ENCODE data around the gene TUBB6.

TUBB6 gene

GRCh38 chr18:12307701-12308385 lies at the start of gene TUBB6:
TSS of gene TUBB6 (plus strand) at chr18:12308241. CDS start at chr18:12308293, 52 bp downstream.
- no peak for TF ChIP-seq ELF4 (IDR thresholded peaks at IDR 0.05)
- POLR2A ChIA-PET = interaction anchor here (0.9 to 2.5 kb wide), 2 partner anchors 12 to 76 kb away, joined by 3 to 9 read pairs; no protein-coding TSS in a partner anchor
- peak; percentile 72 for DNase-seq (ENCODE audit: extremely low spot score)
- CTCF ChIA-PET = no interaction called here

- ChIA-PET CTCF (no interaction called here), POLR2A (no interaction called here)
- DNase-seq (ENCODE audit: extremely low spot score) = no peak
- TF ChIP-seq BHLHE40 (IDR thresholded peaks at IDR 0.05; ENCODE audit: borderline replicate concordance) (no peak), L3MBTL2 (conservative IDR thresholded peaks at IDR 0.05) (no peak), SUZ12 (IDR thresholded peaks at IDR 0.05) (no peak), FOXA1 (IDR thresholded peaks at IDR 0.05) (no peak), NFRKB (IDR thresholded peaks at IDR 0.05) (no peak), FOXM1 (IDR thresholded peaks at IDR 0.05; ENCODE audit: borderline replicate concordance) (no peak), ZNF384 (IDR thresholded peaks at IDR 0.05) (no peak), FOXK2 (IDR thresholded peaks at IDR 0.05) (no peak), CTBP1 (IDR thresholded peaks at IDR 0.05; ENCODE audit: borderline replicate concordance) (no peak), ELF4 (IDR thresholded peaks at IDR 0.05) (no peak), ARNT (IDR thresholded peaks at IDR 0.05) (no peak), HDGF (IDR thresholded peaks at IDR 0.05; ENCODE audit: borderline replicate concordance) (no peak), LEF1 (IDR thresholded peaks at IDR 0.05; ENCODE audit: borderline replicate concordance) (no peak), TARDBP (IDR thresholded peaks at IDR 0.05) (no peak), SP1 (IDR thresholded peaks at IDR 0.05) (no peak)
- TF ChIP-seq, protein P1, sequence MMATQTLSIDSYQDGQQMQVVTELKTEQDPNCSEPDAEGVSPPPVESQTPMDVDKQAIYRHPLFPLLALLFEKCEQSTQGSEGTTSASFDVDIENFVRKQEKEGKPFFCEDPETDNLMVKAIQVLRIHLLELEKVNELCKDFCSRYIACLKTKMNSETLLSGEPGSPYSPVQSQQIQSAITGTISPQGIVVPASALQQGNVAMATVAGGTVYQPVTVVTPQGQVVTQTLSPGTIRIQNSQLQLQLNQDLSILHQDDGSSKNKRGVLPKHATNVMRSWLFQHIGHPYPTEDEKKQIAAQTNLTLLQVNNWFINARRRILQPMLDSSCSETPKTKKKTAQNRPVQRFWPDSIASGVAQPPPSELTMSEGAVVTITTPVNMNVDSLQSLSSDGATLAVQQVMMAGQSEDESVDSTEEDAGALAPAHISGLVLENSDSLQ (IDR thresholded peaks at IDR 0.05) = no peak
Measured at GRCh38 chr18:12258719-12259705, 49.0 kb upstream of the TUBB6 start.

DNA sequence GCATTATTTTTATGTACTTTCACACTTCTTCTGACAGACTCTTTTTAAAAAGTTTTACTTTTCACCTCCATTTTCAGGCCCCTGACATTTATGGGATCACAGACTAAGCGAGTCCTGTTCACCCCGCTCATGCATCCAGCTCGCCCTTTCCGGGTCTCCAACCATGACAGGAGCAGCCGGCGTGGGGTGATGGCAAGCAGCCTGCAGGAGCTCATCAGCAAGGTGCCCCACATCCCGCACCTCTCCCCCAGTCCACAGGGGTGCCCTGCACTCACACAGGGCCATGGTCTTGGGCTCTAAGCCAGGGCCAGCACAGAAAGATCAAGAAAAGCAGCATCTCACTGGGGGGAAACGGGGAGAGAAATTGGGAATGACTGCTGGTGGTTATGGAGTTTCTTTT lies 45.3 kb upstream of the TUBB6 start:
- ChIA-PET CTCF (no interaction called here), POLR2A (no interaction called here)
- no peak for TF ChIP-seq ZNF384 (IDR thresholded peaks at IDR 0.05)
- TF ChIP-seq FOXM1 (IDR thresholded peaks at IDR 0.05; ENCODE audit: borderline replicate concordance) = no peak
- TF ChIP-seq FOXK2 (IDR thresholded peaks at IDR 0.05) = no peak
- no peak for TF ChIP-seq L3MBTL2 (conservative IDR thresholded peaks at IDR 0.05)
- DNase-seq (ENCODE audit: extremely low spot score) = no peak

GRCh38 chr18:12264864-12265263 lies 43.2 kb upstream of the TUBB6 start:
- TF ChIP-seq FOXM1 (IDR thresholded peaks at IDR 0.05; ENCODE audit: borderline replicate concordance) = no peak
- TF ChIP-seq NFRKB (IDR thresholded peaks at IDR 0.05) = no peak
- no peak for TF ChIP-seq CTBP1 (IDR thresholded peaks at IDR 0.05; ENCODE audit: borderline replicate concordance)
- TF ChIP-seq ZNF384 (IDR thresholded peaks at IDR 0.05) = no peak

DNA sequence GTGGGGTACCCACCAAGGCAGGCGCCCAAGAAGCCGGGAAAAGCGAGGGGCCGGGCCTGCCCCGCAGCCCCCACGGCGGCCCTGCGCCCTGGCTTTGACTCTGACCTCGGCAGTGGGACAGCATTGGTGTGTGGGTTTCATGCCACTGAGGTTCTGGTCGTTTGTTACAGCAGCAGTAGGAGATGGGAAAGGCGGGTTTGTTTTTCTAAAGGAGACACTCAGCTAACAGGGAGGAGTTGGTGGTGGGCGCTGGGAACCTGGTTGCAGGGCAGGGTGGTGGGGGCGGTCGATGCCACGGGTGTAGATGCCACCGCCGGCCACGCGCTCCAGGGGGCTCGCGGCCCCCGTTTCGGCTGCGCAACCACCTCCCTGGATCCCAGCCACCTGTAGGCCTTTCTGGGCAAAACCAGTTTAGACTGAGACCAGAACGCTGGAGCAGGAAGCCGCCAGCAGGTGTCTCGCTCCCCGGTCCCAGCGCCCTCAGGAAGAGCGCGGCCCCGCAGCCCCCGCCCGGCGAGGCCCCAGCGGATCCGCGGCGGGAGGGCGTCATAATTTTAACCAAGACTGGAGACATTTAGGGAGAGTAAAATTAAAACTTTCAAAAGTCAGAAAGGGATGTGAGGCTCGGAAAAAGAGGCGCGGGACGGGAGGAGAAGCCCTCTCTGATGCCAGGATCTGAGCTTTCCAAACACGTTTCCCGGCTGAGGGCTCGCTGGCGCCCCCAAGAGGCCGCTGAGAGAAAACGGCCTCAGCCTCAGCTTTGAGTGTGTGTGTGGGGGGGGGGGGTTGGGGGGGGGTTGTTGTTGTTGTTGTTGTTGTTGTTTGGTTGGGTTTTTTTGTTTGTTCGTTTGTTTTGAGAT lies 36.4 kb upstream of the TUBB6 start:
- DNase-seq (ENCODE audit: extremely low spot score) = peak; percentile 74
- no peak for TF ChIP-seq FOXM1 (IDR thresholded peaks at IDR 0.05; ENCODE audit: borderline replicate concordance)
- TF ChIP-seq ZNF384 (IDR thresholded peaks at IDR 0.05) = no peak
- TF ChIP-seq LEF1 (IDR thresholded peaks at IDR 0.05; ENCODE audit: borderline replicate concordance) = no peak
- no peak for TF ChIP-seq SP1 (IDR thresholded peaks at IDR 0.05)
- no peak for TF ChIP-seq NFRKB (IDR thresholded peaks at IDR 0.05)
- TF ChIP-seq, protein P1 (IDR thresholded peaks at IDR 0.05) = no peak
- peak; percentile 32; the same call in 1 of the 2 replicates for TF ChIP-seq L3MBTL2 (conservative IDR thresholded peaks at IDR 0.05)
- TF ChIP-seq ARNT (IDR thresholded peaks at IDR 0.05) = no peak
- 0 out of 2 replicates have a peak, but pooled peaks have one; percentile 35 for TF ChIP-seq ELF4 (IDR thresholded peaks at IDR 0.05)
- ChIA-PET POLR2A (interaction anchor here (0.6 to 1.2 kb wide), 8 partner anchors 11 to 106 kb away, joined by 3 to 6 read pairs (median 3); partner anchors contain the start of gene AFG3L2), CTCF (interaction anchor here (0.5 to 2.0 kb wide), 8 partner anchors 9 to 139 kb away, joined by 3 to 5 read pairs (median 3); no protein-coding TSS in a partner anchor)

More at GRCh38 chr18:12264864-12265263, 43.2 kb upstream of the TUBB6 start:
- CTCF ChIA-PET = interaction anchor here (0.6 kb wide), 1 partner anchor 64 kb away, joined by 3 read pairs; no protein-coding TSS in a partner anchor
- POLR2A ChIA-PET = no interaction called here
- no peak for DNase-seq (ENCODE audit: extremely low spot score)

- CTCF ChIA-PET = no interaction called here
- no peak for DNase-seq (ENCODE audit: extremely low spot score)
- POLR2A ChIA-PET = no interaction called here
- TF ChIP-seq FOXK2 (IDR thresholded peaks at IDR 0.05) (no peak), L3MBTL2 (conservative IDR thresholded peaks at IDR 0.05) (no peak)
Measured at GRCh38 chr18:12274793-12275192, 33.2 kb upstream of the TUBB6 start.

All from HEK293T (cell line).